Prostate gland (tissue), 2 donors: ENCODE data around the gene UBXN4. TPM values are rescaled to one million over a fixed set of nuclear protein-coding genes. Genes with fewer than 3 reads are reported as not detected.

ENCODE experiments used
- DNase-seq: peaks from one replicate; pipeline ENCODE4 v3.0.0-alpha.2; 2019; ENCODE audit warnings: low spot score
- H3K27ac ChIP-seq, 2 donors: fragments of 200-600 bp; sonication (generic); 2 replicates each; pipeline ENCODE4 v1.5.1; 2017 to 2019
- H3K27me3 ChIP-seq: fragments of 200-600 bp; sonication (generic); replicated peaks from 2 replicates; pipeline ENCODE4 v1.5.1; 2019; ENCODE audit not compliant: insufficient read depth
- H3K36me3 ChIP-seq, 2 donors: fragments of 200-600 bp; sonication (generic); 1 replicate in 1 of 2; 2 replicates in 1 of 2; pipeline versions ENCODE4 v1.5.1 to v1.8.1; 2017 to 2019
- H3K4me1 ChIP-seq: fragments of 200-600 bp; sonication (generic); replicated peaks from 2 replicates; pipeline ENCODE4 v1.5.1; 2019
- H3K4me3 ChIP-seq, 2 donors: fragments of 200-600 bp; sonication (generic); 2 replicates each; pipeline ENCODE4 v1.5.1; 2017 to 2019
- H3K9me3 ChIP-seq: fragments of 200-600 bp; sonication (generic); 2 replicates; pipeline ENCODE4 v1.5.1; 2017
- POLR2A ChIP-seq: fragments of 450-650 bp; IDR thresholded peaks from one replicate; pipeline ENCODE4 v1.6.1; 2016; ENCODE audit warnings: antibody characterized with exemption, mild to moderate bottlenecking
- POLR2AphosphoS5 ChIP-seq: sonication (generic); formaldehyde crosslinking; IDR thresholded peaks from one replicate; pipeline ENCODE4 v1.6.1; 2017; ENCODE audit warnings: antibody characterized with exemption
- WGBS: methylation state at CpG from one replicate; pipeline ENCODE4 v1.1.5; 2018; 5-methylcytosine and 5-hydroxymethylcytosine counted together
- intact Hi-C: fragments of 100-400 bp; cut with DNase I; formaldehyde crosslinking; loops from one replicate; pipeline ENCODE4 v1.14.2; 2022
- total RNA-seq, 2 donors: library from RNA; depleted of rRNA; stranded (reverse); fragments of >200 nt; gene quantifications; one replicate each; pipeline ENCODE4 v1.1.0, GENCODE V29; 2016
- TF ChIP-seq, protein P1 (sequence below), 4 experiments: fragments of 200-600 bp in 2 of 4; fragments of 450-650 bp in 2 of 4; sonication (generic) in 2 of 4; IDR thresholded peaks; 1 replicate in 3 of 4; 2 replicates in 1 of 4; pipeline ENCODE4 v1.5.1; 2016 to 2019; ENCODE audit warnings: antibody characterized with exemption in 4 of 4, mild to moderate bottlenecking in 2 of 4, moderate library complexity in 2 of 4

The UBXN4 gene
- total RNA-seq, 2 donors from 2014 or later, result 67.8 to 74.3 TPM

DNA sequence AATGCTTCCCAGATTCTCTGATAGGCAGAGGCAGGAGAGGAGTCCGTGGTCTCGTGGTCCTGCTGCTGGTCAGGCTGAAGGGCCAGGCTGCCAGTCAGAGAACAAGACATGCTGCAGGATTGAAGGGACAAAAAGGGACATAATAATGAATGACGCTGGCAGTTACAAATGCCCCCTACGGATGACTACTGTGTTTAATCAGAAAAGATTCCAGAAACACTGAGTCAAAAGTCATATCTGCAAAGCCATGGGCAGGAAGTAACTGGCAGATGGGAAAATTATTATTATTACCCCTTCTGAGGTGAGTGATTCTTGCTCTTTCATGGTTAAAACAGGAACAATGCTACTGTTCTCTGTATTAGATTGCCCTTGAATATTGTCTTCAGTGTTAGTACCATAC lies 76.3 kb downstream of the UBXN4 start:
- no peak overlapping the region for H3K27ac ChIP-seq
- H3K4me1 ChIP-seq, result no peaks in the 10 kb centered on the region
- no peak for DNase-seq
- no peaks in the 10 kb centered on the region for H3K36me3 ChIP-seq
- no peak overlapping the region for H3K4me3 ChIP-seq
- intact Hi-C loops, result no loop called here
- no peak for TF ChIP-seq POLR2AphosphoS5
- TF ChIP-seq POLR2A, result no peak
- TF ChIP-seq, protein P1, sequence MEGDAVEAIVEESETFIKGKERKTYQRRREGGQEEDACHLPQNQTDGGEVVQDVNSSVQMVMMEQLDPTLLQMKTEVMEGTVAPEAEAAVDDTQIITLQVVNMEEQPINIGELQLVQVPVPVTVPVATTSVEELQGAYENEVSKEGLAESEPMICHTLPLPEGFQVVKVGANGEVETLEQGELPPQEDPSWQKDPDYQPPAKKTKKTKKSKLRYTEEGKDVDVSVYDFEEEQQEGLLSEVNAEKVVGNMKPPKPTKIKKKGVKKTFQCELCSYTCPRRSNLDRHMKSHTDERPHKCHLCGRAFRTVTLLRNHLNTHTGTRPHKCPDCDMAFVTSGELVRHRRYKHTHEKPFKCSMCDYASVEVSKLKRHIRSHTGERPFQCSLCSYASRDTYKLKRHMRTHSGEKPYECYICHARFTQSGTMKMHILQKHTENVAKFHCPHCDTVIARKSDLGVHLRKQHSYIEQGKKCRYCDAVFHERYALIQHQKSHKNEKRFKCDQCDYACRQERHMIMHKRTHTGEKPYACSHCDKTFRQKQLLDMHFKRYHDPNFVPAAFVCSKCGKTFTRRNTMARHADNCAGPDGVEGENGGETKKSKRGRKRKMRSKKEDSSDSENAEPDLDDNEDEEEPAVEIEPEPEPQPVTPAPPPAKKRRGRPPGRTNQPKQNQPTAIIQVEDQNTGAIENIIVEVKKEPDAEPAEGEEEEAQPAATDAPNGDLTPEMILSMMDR (IDR thresholded peaks at IDR 0.05), result no peak
- 73% methylated on average over 4 of the region's 4 CpGs for WGBS
- H3K27me3 ChIP-seq, result no peaks in the 10 kb centered on the region
- H3K9me3 ChIP-seq, result no peaks in the 10 kb centered on the region

DNA sequence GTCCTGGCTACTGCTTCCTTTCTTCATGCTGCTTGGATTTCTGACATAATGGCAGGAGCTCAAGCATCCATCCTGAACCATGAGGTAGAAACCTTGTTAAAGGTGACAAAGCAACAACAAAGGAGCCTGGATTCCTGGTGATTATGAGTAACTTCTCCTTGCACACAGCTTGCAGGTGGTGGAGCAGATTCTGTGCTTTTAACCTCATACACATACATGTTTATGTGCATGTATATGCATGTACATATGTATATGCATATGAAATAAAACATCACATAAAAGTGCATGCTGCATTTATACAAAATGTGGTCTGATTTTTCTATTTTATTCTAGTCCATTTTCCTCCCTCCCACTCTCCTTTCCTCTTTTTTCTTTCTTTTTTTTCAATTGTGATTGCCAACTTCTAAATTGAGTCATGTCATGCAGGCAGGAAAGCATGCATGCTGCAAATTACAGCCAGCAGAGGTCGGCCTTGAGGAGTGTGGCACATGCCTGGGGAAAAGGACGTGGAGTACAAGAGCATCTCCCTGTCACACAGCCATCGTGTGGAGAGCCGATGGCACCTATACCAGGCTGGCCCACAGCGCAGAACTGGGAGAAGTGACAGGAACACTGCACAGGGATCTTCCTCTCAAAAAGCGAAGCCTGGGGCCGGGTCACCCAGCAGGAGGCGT lies 77.4 kb downstream of the UBXN4 start:
- intact Hi-C loops, result no loop called here
- H3K27ac ChIP-seq, result no peak overlapping the region
- TF ChIP-seq POLR2AphosphoS5 (no peak), POLR2A (no peak)
- TF ChIP-seq, protein P1 (IDR thresholded peaks at IDR 0.05), result no peak
- H3K36me3 ChIP-seq, result no peaks in the 10 kb centered on the region
- no peak for DNase-seq
- H3K4me1 ChIP-seq, result no peaks in the 10 kb centered on the region
- H3K9me3 ChIP-seq, result no peaks in the 10 kb centered on the region
- no peak overlapping the region for H3K4me3 ChIP-seq
- H3K27me3 ChIP-seq, result no peaks in the 10 kb centered on the region
- 77% methylated on average over 8 of the region's 8 CpGs for WGBS

DNA sequence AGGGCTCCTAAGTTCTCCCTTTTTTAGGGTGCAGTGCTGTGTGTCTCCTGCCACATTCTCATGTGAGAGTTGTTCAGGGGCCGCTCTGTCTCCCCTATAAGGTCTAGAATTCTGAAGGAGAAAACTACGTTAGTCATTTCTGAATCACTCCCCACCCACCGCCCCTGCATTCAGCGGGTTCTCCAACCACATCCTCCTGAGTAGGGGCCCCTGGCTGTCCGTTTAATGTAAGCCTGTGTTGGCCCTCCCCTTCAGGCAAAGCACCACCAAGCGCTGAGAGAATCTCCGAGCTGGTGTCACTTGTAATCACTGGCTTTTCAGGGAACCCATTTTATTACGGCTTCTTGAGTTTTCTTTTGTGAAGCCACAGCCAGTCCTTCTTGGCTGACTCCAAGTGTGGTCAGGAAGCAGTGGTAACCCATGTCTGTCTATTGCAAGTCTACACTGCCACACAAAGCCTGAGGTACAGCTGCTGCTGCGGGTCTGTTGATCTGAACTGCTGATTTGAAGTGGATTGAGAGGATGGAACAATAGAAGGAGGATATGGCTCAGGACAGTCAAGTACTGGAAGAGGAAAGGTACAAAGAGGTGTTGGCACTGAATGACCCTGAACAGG lies 78.5 kb downstream of the UBXN4 start:
- Histone ChIP-seq H3K36me3 (no peaks in the 10 kb centered on the region), H3K9me3 (no peaks in the 10 kb centered on the region), H3K27ac (no peak overlapping the region), H3K4me3 (no peak overlapping the region), H3K27me3 (no peaks in the 10 kb centered on the region), H3K4me1 (no peaks in the 10 kb centered on the region)
- intact Hi-C loops, result no loop called here
- DNase-seq, result no peak
- 58% methylated on average over 9 of the region's 9 CpGs for WGBS
- TF ChIP-seq POLR2AphosphoS5 (no peak), POLR2A (no peak)
- TF ChIP-seq, protein P1 (IDR thresholded peaks at IDR 0.05), result no peak

DNA sequence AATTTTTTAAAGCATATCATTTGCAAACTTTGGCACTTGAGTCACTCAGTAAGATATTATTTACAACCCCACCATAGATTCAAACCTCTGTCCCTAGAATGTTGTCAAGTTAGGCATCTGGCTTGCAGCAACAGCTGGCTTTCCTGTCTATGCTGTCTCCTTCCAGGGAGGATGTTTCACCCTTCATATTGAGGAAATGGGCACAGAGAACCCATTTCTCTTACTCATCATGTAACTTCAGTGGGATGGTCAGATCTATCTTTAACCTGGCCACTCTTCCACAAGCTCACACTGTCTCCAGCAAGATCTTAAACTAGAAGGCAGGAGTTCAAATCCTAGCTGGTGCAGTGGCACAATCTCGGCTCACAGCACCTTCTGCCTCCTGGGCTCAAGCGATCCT lies 79.5 kb downstream of the UBXN4 start:
- no peak overlapping the region for H3K4me3 ChIP-seq
- no peaks in the 10 kb centered on the region for H3K36me3 ChIP-seq
- intact Hi-C loops, result no loop called here
- no peaks in the 10 kb centered on the region for H3K4me1 ChIP-seq
- H3K9me3 ChIP-seq, result no peaks in the 10 kb centered on the region
- WGBS, result 97% methylated on average over 2 of the region's 2 CpGs
- no peak overlapping the region for H3K27ac ChIP-seq
- H3K27me3 ChIP-seq, result no peaks in the 10 kb centered on the region
- TF ChIP-seq POLR2AphosphoS5 (no peak), POLR2A (no peak)
- TF ChIP-seq, protein P1 (IDR thresholded peaks at IDR 0.05), result no peak
- DNase-seq, result no peak

DNA sequence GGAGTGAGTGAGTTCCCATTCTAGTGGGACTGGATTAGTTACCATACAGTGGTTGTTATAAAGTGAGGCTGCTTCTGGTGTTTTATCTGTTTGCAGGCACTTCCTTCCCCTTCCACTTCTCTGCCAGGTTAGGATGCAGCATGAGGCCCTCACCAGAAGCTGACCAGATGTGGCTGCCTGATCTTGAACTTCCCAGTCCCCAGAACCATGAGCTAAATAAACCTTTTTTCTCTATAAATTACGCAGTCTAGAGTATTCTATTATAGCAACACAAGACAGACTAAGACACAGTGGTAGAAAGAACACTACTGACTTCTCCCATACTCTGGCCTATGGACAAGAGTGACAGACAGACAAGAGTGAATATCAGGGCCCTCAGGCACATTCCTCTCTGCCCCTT lies 81.2 kb downstream of the UBXN4 start:
- no peaks in the 10 kb centered on the region for H3K4me1 ChIP-seq
- H3K36me3 ChIP-seq, result no peaks in the 10 kb centered on the region
- no peaks in the 10 kb centered on the region for H3K9me3 ChIP-seq
- WGBS, result 94% methylated on average over 1 of the region's 1 CpG
- H3K27ac ChIP-seq, result no peak overlapping the region
- TF ChIP-seq, protein P1 (IDR thresholded peaks at IDR 0.05), result no peak
- TF ChIP-seq POLR2AphosphoS5 (no peak), POLR2A (no peak)
- H3K4me3 ChIP-seq, result no peak overlapping the region
- H3K27me3 ChIP-seq, result no peaks in the 10 kb centered on the region
- no peak for DNase-seq
- intact Hi-C loops, result no loop called here
